BLaER1 (cell line): ENCODE data around the gene TFAP2A.

Experiments used
- H3K27ac ChIP-seq: shearing (Covaris generic); formaldehyde crosslinking; 2 replicates; pipeline ENCODE4 v1.8.1; 2022
- H3K27me3 ChIP-seq: shearing (Covaris generic); formaldehyde crosslinking; 2 replicates; pipeline ENCODE4 v1.8.1; 2022
- H3K36me3 ChIP-seq: shearing (Covaris generic); formaldehyde crosslinking; 2 replicates; pipeline ENCODE4 v1.8.1; 2022
- H3K4me1 ChIP-seq: shearing (Covaris generic); formaldehyde crosslinking; 2 replicates; pipeline ENCODE4 v1.8.1; 2022
- H3K4me2 ChIP-seq: shearing (Covaris generic); formaldehyde crosslinking; 2 replicates; pipeline ENCODE4 v1.8.1; 2022
- H3K4me3 ChIP-seq: shearing (Covaris generic); formaldehyde crosslinking; 2 replicates; pipeline ENCODE4 v1.8.1; 2022
- H3K9ac ChIP-seq: shearing (Covaris generic); formaldehyde crosslinking; 2 replicates; pipeline ENCODE4 v1.8.1; 2022
- H3K9me3 ChIP-seq: shearing (Covaris generic); formaldehyde crosslinking; 2 replicates; pipeline ENCODE4 v1.8.1; 2022
- H4K20me1 ChIP-seq: shearing (Covaris generic); formaldehyde crosslinking; 2 replicates; pipeline ENCODE4 v1.8.1; 2022
- Cebpa-rat ChIP-seq: shearing (Covaris generic); IDR thresholded peaks from 2 replicates; pipeline ENCODE4 v1.8.1; 2022

Gene TFAP2A

DNA sequence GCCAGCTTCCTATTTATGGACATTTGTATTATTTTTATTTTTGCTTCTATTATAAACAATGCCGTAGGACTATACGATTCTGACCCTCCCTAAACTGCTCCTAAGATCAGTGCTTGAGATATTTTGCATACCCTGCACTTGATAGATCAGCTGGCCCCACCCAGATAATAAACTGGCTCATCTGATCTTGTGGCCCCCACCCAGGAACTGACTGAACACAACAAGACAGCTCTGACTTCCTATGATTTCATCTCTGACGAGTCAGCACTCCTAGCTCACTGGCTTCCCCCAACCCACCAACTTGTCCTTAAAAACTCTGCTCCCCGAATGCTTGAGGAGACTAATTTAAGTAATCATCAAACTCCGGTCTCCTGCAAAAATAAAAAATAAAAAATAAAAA lies 34.9 kb upstream of the TFAP2A start:
- Histone ChIP-seq H4K20me1 (no peaks in the 10 kb centered on the region), H3K4me3 (no peak overlapping the region), H3K27me3 (no peaks in the 10 kb centered on the region), H3K36me3 (no peaks in the 10 kb centered on the region), H3K9me3 (no peaks in the 10 kb centered on the region), H3K4me2 (no peak overlapping the region), H3K27ac (no peak overlapping the region), H3K9ac (no peak overlapping the region), H3K4me1 (no peaks in the 10 kb centered on the region)
- TF ChIP-seq Cebpa-rat = no peak

DNA sequence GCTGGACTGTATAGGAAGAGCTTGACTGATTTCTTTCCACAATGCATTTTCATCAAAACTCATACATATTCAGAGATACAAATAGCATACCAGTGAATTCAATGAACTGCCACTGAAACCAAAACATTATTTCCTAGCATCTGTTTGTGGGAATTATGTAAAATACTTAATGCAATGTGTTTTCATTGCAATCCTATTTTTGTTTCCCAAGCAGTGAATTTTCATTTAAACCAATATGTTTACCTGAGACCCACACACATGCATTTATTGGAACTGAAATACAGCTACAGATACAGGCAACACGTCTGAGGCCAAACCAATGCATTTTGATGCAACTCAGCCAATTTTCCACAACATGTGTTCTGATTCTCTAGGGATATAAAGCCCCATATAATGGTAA lies 33.2 kb upstream of the TFAP2A start:
- Histone ChIP-seq H3K4me1 (no peaks in the 10 kb centered on the region), H3K9ac (no peak overlapping the region), H3K27me3 (no peaks in the 10 kb centered on the region), H3K27ac (no peak overlapping the region), H3K9me3 (no peaks in the 10 kb centered on the region), H3K4me2 (no peak overlapping the region), H3K36me3 (no peaks in the 10 kb centered on the region), H3K4me3 (no peak overlapping the region), H4K20me1 (no peaks in the 10 kb centered on the region)
- TF ChIP-seq Cebpa-rat = no peak

DNA sequence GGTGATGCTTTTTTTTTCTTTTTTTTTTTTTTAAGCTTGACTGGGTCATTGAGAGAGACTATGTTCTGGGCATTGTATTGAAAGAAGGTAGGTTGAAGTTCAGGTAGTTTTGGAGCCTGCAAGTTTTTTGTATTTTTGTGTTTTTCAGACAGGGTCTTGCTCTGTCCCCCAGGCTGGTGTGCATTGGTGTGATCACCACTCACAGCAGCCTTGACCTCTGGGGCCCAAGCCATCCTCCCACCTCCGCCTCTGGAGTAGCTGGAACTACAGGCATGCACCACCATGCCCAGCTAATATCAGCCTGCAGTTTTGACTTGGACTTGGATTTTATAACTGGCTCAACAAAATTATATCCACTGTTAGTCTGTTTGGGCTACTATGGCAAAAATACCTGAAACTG lies 31.7 kb upstream of the TFAP2A start:
- H3K36me3 ChIP-seq = no peaks in the 10 kb centered on the region
- H4K20me1 ChIP-seq = no peaks in the 10 kb centered on the region
- TF ChIP-seq Cebpa-rat = no peak

DNA sequence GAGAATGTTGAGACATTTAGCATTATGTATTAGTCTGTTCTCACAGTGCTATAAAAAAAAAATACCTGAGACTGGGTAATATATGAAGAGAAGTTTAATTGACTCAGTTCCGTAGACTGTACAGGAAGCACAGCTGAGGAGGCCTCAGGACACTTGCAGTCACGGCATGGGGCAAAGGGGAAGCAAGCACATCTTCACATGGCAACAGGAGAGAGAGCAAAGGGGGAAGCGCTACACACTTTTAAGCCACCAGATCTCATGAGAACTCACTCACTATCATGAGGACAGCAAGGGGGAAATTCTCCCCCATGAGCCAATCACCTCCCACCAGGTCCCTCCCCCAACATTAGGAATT lies 26.8 kb upstream of the TFAP2A start:
- TF ChIP-seq Cebpa-rat = no peak
- Histone ChIP-seq H3K4me3 (no peak overlapping the region), H3K4me2 (no peak overlapping the region), H3K27me3 (no peaks in the 10 kb centered on the region), H4K20me1 (no peaks in the 10 kb centered on the region), H3K9ac (no peak overlapping the region), H3K9me3 (peaks cover 11% of the 10 kb centered on the region), H3K27ac (no peak overlapping the region), H3K36me3 (no peaks in the 10 kb centered on the region), H3K4me1 (no peaks in the 10 kb centered on the region)

More for the DNA sequence above, 31.7 kb upstream of the TFAP2A start:
- Histone ChIP-seq H3K4me3 (no peak overlapping the region), H3K27ac (no peak overlapping the region), H3K27me3 (no peaks in the 10 kb centered on the region), H3K4me2 (no peak overlapping the region), H3K4me1 (no peaks in the 10 kb centered on the region), H3K9me3 (peaks cover 3% of the 10 kb centered on the region), H3K9ac (no peak overlapping the region)

DNA sequence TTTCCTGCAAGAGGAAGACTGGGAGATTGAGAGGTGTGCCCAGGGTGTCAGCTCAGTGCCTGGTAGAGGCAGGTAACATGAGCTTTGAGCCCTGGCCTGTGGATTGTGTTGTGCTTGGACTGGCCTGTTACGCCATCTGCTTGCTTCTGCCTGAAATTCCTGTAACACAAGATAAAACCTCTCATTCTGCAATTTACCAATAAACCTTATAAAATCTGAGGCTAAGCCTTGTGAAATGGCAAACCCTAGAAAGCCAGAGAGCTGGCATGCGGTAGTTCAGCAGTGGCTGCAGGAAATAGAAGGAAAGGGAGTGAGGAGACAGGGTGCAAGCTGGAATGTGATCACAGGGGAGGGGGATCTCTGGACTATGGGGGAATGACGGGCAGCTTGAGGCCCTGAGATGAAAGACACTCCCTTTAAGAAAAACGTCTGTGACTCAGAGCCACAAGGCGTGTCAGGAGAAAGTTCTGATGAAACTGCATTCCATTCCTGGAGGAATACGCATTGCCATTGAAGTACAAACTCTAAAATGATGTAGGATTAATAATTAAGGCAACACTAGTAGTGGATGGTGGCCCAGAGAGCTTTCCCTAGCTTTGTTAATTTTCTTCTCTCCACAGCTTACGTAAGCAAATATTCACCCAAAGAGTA lies 26.3 kb upstream of the TFAP2A start:
- TF ChIP-seq Cebpa-rat = no peak
- H3K9me3 ChIP-seq = peaks cover 11% of the 10 kb centered on the region
- H4K20me1 ChIP-seq = no peaks in the 10 kb centered on the region
- no peak overlapping the region for H3K27ac ChIP-seq
- H3K36me3 ChIP-seq = no peaks in the 10 kb centered on the region
- H3K4me1 ChIP-seq = no peaks in the 10 kb centered on the region
- no peak overlapping the region for H3K4me3 ChIP-seq
- no peaks in the 10 kb centered on the region for H3K27me3 ChIP-seq
- H3K9ac ChIP-seq = no peak overlapping the region
- H3K4me2 ChIP-seq = no peak overlapping the region

DNA sequence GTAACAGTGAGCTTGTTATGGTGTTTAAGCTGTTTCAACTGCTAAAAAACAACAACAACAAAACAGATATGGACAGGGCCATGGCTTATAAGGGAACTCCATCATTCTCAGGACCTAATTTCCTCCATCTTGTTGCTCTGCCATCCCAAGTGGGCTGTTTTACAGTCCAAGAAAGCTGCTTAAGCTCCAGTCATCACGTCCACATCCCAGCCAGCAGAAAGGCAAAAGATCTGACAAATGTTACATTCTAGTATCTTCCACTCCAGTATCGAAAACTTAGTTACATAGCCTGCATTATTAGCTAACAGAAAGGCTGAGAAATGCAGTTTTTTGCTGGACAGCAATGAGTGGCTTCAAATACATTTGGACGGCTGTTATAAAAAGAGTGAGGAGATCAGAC lies 23.0 kb upstream of the TFAP2A start:
- TF ChIP-seq Cebpa-rat = no peak
- no peak overlapping the region for H3K4me3 ChIP-seq
- no peak overlapping the region for H3K9ac ChIP-seq
- no peak overlapping the region for H3K27ac ChIP-seq
- no peaks in the 10 kb centered on the region for H4K20me1 ChIP-seq
- no peak overlapping the region for H3K4me2 ChIP-seq
- no peaks in the 10 kb centered on the region for H3K36me3 ChIP-seq
- H3K4me1 ChIP-seq = peaks cover 12% of the 10 kb centered on the region
- peaks cover 11% of the 10 kb centered on the region for H3K9me3 ChIP-seq
- H3K27me3 ChIP-seq = no peaks in the 10 kb centered on the region

DNA sequence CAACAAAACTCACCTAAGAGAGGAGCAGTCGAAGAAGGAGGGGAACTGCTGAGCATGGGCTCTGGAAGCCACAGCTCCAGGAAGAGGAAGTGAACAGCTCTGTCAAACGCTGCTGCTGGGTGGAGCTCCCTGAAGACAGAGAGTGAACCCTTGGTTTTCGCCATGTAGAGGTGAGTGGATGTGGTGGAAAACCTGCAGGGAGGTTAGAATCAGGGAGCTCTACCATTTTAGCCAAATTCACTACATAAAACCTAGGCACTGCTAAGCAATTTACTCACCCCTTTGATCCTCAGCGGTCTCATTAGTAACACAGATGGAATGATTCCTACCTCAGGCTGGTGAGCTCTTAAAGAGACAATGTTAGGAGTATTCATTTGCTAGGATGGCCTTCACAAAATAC lies 19.4 kb upstream of the TFAP2A start:
- H3K4me2 ChIP-seq = peak overlapping the region; percentile 38; the same call in 1 of the 2 replicates
- H4K20me1 ChIP-seq = no peaks in the 10 kb centered on the region
- no peaks in the 10 kb centered on the region for H3K27me3 ChIP-seq
- H3K27ac ChIP-seq = no peak overlapping the region
- H3K4me1 ChIP-seq = peaks cover 12% of the 10 kb centered on the region
- no peaks in the 10 kb centered on the region for H3K36me3 ChIP-seq
- H3K9ac ChIP-seq = no peak overlapping the region
- no peak for TF ChIP-seq Cebpa-rat
- H3K9me3 ChIP-seq = no peaks in the 10 kb centered on the region
- no peak overlapping the region for H3K4me3 ChIP-seq

DNA sequence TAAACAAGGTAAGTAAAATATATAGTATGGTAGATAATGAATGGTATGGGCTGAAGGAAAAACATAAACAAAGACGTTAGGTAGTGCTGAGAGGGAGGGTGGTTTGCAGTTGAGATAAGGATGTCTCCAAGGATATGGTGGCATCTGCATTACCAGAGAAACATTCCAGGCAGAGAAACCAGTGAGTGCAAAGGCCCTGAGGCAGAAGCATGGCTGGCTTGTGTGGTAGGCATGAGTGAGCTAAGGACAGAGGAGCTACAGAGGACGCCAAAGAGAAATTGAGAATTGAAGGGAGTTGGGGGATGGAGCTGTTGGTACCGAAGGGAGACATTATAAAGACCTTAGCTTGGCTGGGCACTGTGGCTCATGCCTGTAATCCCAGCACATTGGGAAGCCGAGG lies 18.4 kb upstream of the TFAP2A start:
- no peak overlapping the region for H3K4me2 ChIP-seq
- no peaks in the 10 kb centered on the region for H4K20me1 ChIP-seq
- peaks cover 3% of the 10 kb centered on the region; the same call in 1 of the 2 replicates for H3K27me3 ChIP-seq
- H3K4me1 ChIP-seq = peaks cover 12% of the 10 kb centered on the region
- no peak overlapping the region for H3K9ac ChIP-seq
- no peak overlapping the region for H3K4me3 ChIP-seq
- no peaks in the 10 kb centered on the region for H3K9me3 ChIP-seq
- no peaks in the 10 kb centered on the region for H3K36me3 ChIP-seq
- no peak for TF ChIP-seq Cebpa-rat
- no peak overlapping the region for H3K27ac ChIP-seq

DNA sequence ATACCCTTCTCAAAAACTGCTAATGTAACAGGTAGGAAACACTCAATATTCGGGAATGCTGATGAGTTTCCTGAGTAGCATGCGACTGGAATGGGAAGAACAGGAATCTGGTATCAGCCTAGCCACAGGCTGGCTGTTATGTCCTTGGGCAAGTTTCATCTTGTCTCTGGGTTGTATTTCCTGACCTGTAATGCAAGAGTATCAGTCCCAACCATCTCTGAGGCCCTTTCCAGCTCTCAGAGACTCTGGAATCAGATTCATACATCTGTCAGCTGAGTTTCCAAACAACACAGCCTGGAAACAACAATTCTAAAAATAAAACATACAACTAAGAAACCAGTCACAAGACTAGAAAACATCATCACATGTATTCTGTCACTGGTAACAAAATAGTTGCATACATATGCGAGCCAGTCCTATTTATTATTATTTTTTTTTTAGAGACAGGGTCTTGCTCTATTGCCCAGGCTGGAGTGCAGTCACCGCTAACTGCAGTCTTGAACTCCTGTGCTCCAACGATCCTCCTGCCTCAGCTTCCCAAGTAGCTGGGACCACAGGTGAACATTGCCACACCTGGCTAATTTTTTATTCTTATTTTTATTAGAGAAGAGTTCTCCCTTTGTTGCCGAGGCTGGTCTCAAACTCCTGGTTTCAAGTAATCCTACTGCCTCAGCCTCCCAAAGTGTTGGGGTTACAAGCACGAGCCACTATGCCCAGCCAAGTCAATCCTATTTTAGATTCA lies 16.7 kb upstream of the TFAP2A start:
- Histone ChIP-seq H3K4me1 (peaks cover 14% of the 10 kb centered on the region), H3K4me2 (no peak overlapping the region), H3K9me3 (no peaks in the 10 kb centered on the region), H3K27me3 (peaks cover 18% of the 10 kb centered on the region), H3K27ac (no peak overlapping the region), H3K36me3 (no peaks in the 10 kb centered on the region), H3K4me3 (no peak overlapping the region), H3K9ac (no peak overlapping the region), H4K20me1 (no peaks in the 10 kb centered on the region)
- TF ChIP-seq Cebpa-rat = no peak

DNA sequence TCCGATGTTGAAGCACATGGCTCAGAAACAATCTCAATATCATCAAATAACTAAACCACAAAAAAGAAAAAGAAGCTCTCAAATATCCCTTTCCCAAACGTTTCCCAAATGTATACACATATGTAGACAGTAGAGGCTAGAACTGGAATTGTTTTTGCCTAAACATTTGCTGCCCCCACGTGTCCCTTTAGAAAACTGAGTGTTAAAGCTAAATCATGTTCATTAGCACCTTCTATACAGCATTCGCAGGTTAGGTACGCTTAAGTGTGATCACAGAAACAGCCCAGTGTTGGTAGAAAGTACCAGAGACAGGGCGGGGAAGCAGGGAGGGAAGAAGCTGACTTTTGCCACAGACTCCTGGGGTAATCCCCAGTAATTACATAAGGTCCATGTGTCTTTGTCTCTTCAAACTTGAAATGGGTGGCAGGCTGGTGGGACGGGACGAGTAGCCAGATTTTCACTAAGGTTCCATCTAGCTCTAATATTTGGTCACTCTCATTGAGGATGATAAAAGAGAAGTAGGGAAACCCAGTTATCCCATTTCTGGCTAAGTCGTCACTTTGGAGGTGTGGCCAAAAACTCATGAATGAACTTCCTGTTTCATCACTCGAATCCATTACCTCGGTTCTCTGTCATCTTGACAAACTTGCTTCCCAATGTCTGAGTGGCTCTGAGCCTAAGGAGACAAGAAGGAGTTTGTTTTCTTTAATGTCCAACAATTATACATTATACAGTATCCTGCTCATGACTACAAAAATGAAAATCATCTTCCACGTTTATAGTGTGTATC lies 15.0 kb upstream of the TFAP2A start:
- H3K9me3 ChIP-seq = peaks cover 14% of the 10 kb centered on the region; the same call in 1 of the 2 replicates
- H3K36me3 ChIP-seq = no peaks in the 10 kb centered on the region
- H3K4me3 ChIP-seq = no peak overlapping the region
- H3K27me3 ChIP-seq = peaks cover 36% of the 10 kb centered on the region
- H3K4me1 ChIP-seq = peaks cover 19% of the 10 kb centered on the region
- no peak overlapping the region for H3K27ac ChIP-seq
- peak overlapping the region; percentile 25 for H3K4me2 ChIP-seq
- no peak overlapping the region for H3K9ac ChIP-seq
- H4K20me1 ChIP-seq = no peaks in the 10 kb centered on the region
- no peak for TF ChIP-seq Cebpa-rat
